A549 (cell line): ENCODE data around the gene RUFY2.

Source experiments
- RAD21 ChIP-seq, 2 experiments: fragments of >200 bp in 1 of 2; sonication (Bioruptor Twin) in 1 of 2; formaldehyde crosslinking in 1 of 2; IDR thresholded peaks in 1 of 2; conservative IDR thresholded peaks in 1 of 2; 2 replicates in 1 of 2; 3 replicates in 1 of 2; pipeline ENCODE4 v1.6.1; 2012 to 2018; ENCODE audit warnings: inconsistent platforms in 1 of 2
- ZNF302 ChIP-seq: fragments of 250-450 bp; sonication (Bioruptor Pico); IDR thresholded peaks from 2 replicates; pipeline ENCODE4 v1.9.0; 2021; ENCODE audit warnings: inconsistent platforms, mild to moderate bottlenecking, moderate library complexity
- TF ChIP-seq, protein P1 (sequence below): fragments of >200 bp; sonication (Bioruptor Twin); formaldehyde crosslinking; IDR thresholded peaks from 3 replicates; pipeline ENCODE4 v1.5.1; 2016

- TF ChIP-seq ZNF302: no peak
- no peak for TF ChIP-seq RAD21 (conservative IDR thresholded peaks at IDR 0.05 in 1 of 2, IDR thresholded peaks at IDR 0.05 in 1 of 2)
- TF ChIP-seq, protein P1, sequence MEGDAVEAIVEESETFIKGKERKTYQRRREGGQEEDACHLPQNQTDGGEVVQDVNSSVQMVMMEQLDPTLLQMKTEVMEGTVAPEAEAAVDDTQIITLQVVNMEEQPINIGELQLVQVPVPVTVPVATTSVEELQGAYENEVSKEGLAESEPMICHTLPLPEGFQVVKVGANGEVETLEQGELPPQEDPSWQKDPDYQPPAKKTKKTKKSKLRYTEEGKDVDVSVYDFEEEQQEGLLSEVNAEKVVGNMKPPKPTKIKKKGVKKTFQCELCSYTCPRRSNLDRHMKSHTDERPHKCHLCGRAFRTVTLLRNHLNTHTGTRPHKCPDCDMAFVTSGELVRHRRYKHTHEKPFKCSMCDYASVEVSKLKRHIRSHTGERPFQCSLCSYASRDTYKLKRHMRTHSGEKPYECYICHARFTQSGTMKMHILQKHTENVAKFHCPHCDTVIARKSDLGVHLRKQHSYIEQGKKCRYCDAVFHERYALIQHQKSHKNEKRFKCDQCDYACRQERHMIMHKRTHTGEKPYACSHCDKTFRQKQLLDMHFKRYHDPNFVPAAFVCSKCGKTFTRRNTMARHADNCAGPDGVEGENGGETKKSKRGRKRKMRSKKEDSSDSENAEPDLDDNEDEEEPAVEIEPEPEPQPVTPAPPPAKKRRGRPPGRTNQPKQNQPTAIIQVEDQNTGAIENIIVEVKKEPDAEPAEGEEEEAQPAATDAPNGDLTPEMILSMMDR: no peak
Observed at GRCh38 chr10:68336754-68337351, 70.2 kb downstream of the RUFY2 start.
